CD4-positive, alpha-beta T cell treated with Interleukin-17A for 4 hours (primary cell): ENCODE data around the gene C1orf52.
A peak's percentile ranks its signal among the peaks of the same experiment; 100 is the strongest.

Source experiments
- DNase-seq: peaks from one replicate; pipeline ENCODE4 v3.0.0-alpha.2; 2020; ENCODE audit warnings: mixed read lengths

Gene C1orf52

GRCh38 chr1:85259118-85259911, at the start of gene C1orf52:
TSS of gene C1orf52 (minus strand) at chr1:85259662. CDS start at chr1:85259633, 29 bp downstream.
- peak; percentile 99 for DNase-seq

- no peak for DNase-seq
Measured at GRCh38 chr1:85308833-85309350, 49.4 kb upstream of the C1orf52 start.

- peak; percentile 69 for DNase-seq
Measured at GRCh38 chr1:85307987-85308832, 48.7 kb upstream of the C1orf52 start.

- no peak for DNase-seq
Measured at GRCh38 chr1:85306236-85306635, 46.8 kb upstream of the C1orf52 start.

- DNase-seq, result no peak
Measured at GRCh38 chr1:85303440-85304162, 44.1 kb upstream of the C1orf52 start.

GRCh38 chr1:85300140-85300539, 40.7 kb upstream of the C1orf52 start:
- DNase-seq, result no peak

GRCh38 chr1:85297855-85298629, 38.6 kb upstream of the C1orf52 start:
- DNase-seq, result peak; percentile 59

- DNase-seq, result no peak
Measured at GRCh38 chr1:85297538-85297854, 38.0 kb upstream of the C1orf52 start.

GRCh38 chr1:85296980-85297379, 37.5 kb upstream of the C1orf52 start:
- no peak for DNase-seq

GRCh38 chr1:85295654-85296053, 36.2 kb upstream of the C1orf52 start:
- DNase-seq, result no peak

- no peak for DNase-seq
Measured at GRCh38 chr1:85295006-85295431, 35.6 kb upstream of the C1orf52 start.

- DNase-seq, result no peak
Measured at GRCh38 chr1:85290826-85291225, 31.4 kb upstream of the C1orf52 start.

GRCh38 chr1:85289848-85290335, 30.4 kb upstream of the C1orf52 start:
- no peak for DNase-seq

- no peak for DNase-seq
Measured at GRCh38 chr1:85289207-85289847, 29.9 kb upstream of the C1orf52 start.

- DNase-seq, result no peak
Measured at GRCh38 chr1:85284202-85284601, 24.7 kb upstream of the C1orf52 start.

- no peak for DNase-seq
Measured at GRCh38 chr1:85283475-85284199, 24.2 kb upstream of the C1orf52 start.

- no peak for DNase-seq
Measured at GRCh38 chr1:85282424-85282823, 23.0 kb upstream of the C1orf52 start.

- no peak for DNase-seq
Measured at GRCh38 chr1:85280636-85281035, 21.2 kb upstream of the C1orf52 start.

GRCh38 chr1:85279458-85280080, 20.1 kb upstream of the C1orf52 start:
- no peak for DNase-seq

GRCh38 chr1:85278853-85279314, 19.4 kb upstream of the C1orf52 start:
- DNase-seq, result peak; percentile 50
